Ascending aorta (tissue), 2 donors: Measurements from ENCODE around the gene HAUS8. TPM values are rescaled to one million over a fixed set of nuclear protein-coding genes. Genes with fewer than 3 reads are reported as not detected.

Source experiments
- DNase-seq, 2 donors: peaks; one replicate each; pipeline ENCODE4 v3.0.0-alpha.2; 2019; ENCODE audit warnings: low spot score in 2 of 2
- H3K27ac ChIP-seq, 2 donors: fragments of 200-600 bp; sonication (generic); one replicate each; pipeline ENCODE4 v1.5.1; 2016 to 2017; ENCODE audit warnings: mild to moderate bottlenecking in 1 of 2
- H3K27me3 ChIP-seq: fragments of 200-600 bp; sonication (generic); one replicate; pipeline ENCODE4 v1.5.1; 2017
- H3K36me3 ChIP-seq, 2 donors: fragments of 200-600 bp; sonication (generic); one replicate each; pipeline ENCODE4 v1.5.1; 2016
- H3K4me1 ChIP-seq, 2 donors: fragments of 200-600 bp; sonication (generic); one replicate each; pipeline ENCODE4 v1.5.1; 2016 to 2017; ENCODE audit warnings: mild to moderate bottlenecking in 1 of 2
- H3K4me3 ChIP-seq, 2 donors: fragments of 200-600 bp; sonication (generic); one replicate each; pipeline ENCODE4 v1.5.1; 2016 to 2017; ENCODE audit warnings: mild to moderate bottlenecking in 1 of 2
- H3K9me3 ChIP-seq, 2 donors: fragments of 200-600 bp; sonication (generic); one replicate each; pipeline ENCODE4 v1.5.1; 2016
- intact Hi-C: fragments of 100-400 bp; cut with DNase I; formaldehyde crosslinking; loops from one replicate; pipeline ENCODE4 v1.15.1; 2023
- total RNA-seq: library from RNA; depleted of rRNA; stranded (reverse); fragments of >200 nt; gene quantifications from one replicate; pipeline ENCODE4 v1.1.0, GENCODE V29; 2016
- TF ChIP-seq, protein P1 (sequence below), 3 experiments: fragments of 200-600 bp in 2 of 3; fragments of 450-650 bp in 1 of 3; sonication (generic) in 2 of 3; IDR thresholded peaks; one replicate each; pipeline ENCODE4 v1.5.1; 2016 to 2019; ENCODE audit warnings: antibody characterized with exemption in 3 of 3, mild to moderate bottlenecking in 1 of 3, moderate library complexity in 1 of 3

Gene HAUS8, protein sequence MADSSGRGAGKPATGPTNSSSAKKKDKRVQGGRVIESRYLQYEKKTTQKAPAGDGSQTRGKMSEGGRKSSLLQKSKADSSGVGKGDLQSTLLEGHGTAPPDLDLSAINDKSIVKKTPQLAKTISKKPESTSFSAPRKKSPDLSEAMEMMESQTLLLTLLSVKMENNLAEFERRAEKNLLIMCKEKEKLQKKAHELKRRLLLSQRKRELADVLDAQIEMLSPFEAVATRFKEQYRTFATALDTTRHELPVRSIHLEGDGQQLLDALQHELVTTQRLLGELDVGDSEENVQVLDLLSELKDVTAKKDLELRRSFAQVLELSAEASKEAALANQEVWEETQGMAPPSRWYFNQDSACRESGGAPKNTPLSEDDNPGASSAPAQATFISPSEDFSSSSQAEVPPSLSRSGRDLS
- total RNA-seq, result 4.3 TPM

DNA sequence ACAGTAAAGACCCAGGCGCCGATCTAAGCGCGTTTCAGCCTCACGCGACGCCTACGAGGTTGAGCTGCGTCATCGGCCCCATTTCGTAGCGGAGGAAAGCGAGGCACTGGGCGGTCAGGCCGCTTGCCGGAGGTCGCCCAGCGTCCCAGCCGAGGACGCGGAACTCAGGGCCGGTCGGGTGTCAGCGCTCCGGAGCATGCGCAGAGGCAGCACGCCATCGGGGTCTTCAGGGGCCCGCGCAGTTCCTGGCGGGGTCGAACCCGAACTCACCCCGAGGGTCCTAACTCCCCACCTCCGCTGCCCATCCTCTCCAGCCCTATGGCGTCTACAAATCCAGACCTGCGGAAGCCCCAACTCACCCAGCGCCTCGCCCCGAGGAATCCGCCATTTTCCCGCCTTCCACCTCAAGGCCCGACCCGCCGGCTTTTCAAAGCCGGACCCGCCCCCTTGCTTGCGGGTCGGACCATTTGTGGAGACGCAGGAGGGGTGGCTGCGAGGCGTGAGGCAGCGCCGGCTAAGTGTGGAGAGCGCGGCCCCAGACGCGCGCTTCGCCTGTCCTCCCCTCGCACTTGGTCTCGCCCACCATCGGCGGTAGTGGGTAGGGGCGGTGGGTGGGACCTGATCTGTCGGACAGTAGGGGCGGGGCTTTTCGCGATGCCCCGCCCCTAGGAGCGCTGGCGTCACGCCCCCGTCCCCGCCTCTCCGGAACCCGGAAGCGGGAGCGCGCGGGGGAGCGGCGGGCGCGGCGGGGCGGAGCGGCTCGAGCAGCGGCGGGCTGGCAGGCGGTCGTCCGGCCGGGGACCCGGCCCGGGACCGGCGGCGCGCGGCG lies at the start of gene HAUS8, which contains the start of gene MYO9B:
HAUS8 (minus strand) TSS at position 418 of the 829 bp plus-strand sequence; CDS start at position 388, 30 bp downstream.
MYO9B (plus strand) TSS at position 743 of the 829 bp plus-strand sequence. CDS start 25,941 bp downstream, outside the sequence.
- DNase-seq, result peak; percentile 96 to 100
- peaks cover 0 to 10% of the 10 kb centered on the region in 2 donors for H3K36me3 ChIP-seq
- H3K4me1 ChIP-seq, result peaks cover 5 to 29% of the 10 kb centered on the region in 2 donors
- H3K4me3 ChIP-seq, result peak within 1 kb of the TSS; percentile 91 to 97
- H3K27me3 ChIP-seq, result no peaks in the 10 kb centered on the region
- no peaks in the 10 kb centered on the region for H3K9me3 ChIP-seq
- TF ChIP-seq, protein P1, sequence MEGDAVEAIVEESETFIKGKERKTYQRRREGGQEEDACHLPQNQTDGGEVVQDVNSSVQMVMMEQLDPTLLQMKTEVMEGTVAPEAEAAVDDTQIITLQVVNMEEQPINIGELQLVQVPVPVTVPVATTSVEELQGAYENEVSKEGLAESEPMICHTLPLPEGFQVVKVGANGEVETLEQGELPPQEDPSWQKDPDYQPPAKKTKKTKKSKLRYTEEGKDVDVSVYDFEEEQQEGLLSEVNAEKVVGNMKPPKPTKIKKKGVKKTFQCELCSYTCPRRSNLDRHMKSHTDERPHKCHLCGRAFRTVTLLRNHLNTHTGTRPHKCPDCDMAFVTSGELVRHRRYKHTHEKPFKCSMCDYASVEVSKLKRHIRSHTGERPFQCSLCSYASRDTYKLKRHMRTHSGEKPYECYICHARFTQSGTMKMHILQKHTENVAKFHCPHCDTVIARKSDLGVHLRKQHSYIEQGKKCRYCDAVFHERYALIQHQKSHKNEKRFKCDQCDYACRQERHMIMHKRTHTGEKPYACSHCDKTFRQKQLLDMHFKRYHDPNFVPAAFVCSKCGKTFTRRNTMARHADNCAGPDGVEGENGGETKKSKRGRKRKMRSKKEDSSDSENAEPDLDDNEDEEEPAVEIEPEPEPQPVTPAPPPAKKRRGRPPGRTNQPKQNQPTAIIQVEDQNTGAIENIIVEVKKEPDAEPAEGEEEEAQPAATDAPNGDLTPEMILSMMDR (IDR thresholded peaks at IDR 0.05), result no peak
- H3K27ac ChIP-seq, result peak within 1 kb of the TSS; percentile 94 to 98
- intact Hi-C loops, result loop anchor here (2.0 to 5.0 kb wide), 3 partner anchors 152 to 397 kb away; partner anchors contain the start of genes NR2F6, OCEL1 and SLC27A1

DNA sequence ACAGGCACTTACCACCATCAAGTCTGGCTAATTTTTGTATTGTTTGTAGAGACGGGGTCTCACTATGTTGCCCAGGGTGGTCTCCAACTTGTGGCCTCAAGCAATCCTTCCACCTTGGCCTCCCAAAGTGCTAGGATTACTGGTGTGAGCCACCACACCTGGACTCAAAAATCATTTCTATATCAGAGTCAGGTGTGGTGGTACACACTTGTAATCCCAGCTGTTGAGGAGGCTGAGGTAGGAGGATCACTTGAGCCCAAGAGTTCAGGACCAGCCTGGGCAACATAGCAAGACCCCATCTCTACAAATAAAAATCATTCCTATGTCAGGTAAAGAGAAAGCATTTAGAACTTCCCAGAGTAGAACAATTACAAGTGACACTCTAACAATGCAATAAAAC lies 48.8 kb upstream of the HAUS8 start:
- peaks cover 10 to 36% of the 10 kb centered on the region in 2 donors for H3K4me1 ChIP-seq
- no peak overlapping the region for H3K4me3 ChIP-seq
- H3K9me3 ChIP-seq, result no peaks in the 10 kb centered on the region
- no peak for DNase-seq
- intact Hi-C loops, result no loop called here
- H3K27me3 ChIP-seq, result no peaks in the 10 kb centered on the region
- H3K36me3 ChIP-seq, result peaks cover 0 to 5% of the 10 kb centered on the region in 2 donors
- TF ChIP-seq, protein P1 (IDR thresholded peaks at IDR 0.05), result no peak
- H3K27ac ChIP-seq, result peak overlapping the region; percentile 80 to 91

DNA sequence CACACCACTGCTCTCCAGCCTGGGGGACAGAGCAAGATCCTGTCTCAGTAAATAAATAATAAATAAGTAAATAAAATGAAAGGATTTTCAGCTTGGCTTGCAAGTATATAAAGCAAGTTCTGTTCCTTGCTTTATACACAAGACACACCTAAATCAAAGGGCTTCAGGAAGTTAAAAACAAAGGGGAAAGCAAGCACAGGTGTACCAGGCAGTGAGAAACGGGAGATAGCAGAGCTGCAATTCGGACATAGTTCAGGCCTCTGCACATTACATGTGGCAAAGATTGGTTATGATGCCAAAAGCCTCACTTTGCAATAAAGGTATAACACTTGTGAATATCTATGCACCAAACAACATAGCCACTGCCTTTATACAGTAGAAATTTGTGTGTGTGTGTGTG lies 47.8 kb upstream of the HAUS8 start:
- H3K4me1 ChIP-seq, result peaks cover 10 to 36% of the 10 kb centered on the region in 2 donors
- intact Hi-C loops, result no loop called here
- H3K4me3 ChIP-seq, result no peak overlapping the region
- TF ChIP-seq, protein P1 (IDR thresholded peaks at IDR 0.05), result no peak
- peak overlapping the region; percentile 66 to 77 for H3K27ac ChIP-seq
- no peaks in the 10 kb centered on the region for H3K27me3 ChIP-seq
- no peaks in the 10 kb centered on the region for H3K9me3 ChIP-seq
- H3K36me3 ChIP-seq, result peaks cover 0 to 9% of the 10 kb centered on the region in 2 donors
- no peak for DNase-seq

DNA sequence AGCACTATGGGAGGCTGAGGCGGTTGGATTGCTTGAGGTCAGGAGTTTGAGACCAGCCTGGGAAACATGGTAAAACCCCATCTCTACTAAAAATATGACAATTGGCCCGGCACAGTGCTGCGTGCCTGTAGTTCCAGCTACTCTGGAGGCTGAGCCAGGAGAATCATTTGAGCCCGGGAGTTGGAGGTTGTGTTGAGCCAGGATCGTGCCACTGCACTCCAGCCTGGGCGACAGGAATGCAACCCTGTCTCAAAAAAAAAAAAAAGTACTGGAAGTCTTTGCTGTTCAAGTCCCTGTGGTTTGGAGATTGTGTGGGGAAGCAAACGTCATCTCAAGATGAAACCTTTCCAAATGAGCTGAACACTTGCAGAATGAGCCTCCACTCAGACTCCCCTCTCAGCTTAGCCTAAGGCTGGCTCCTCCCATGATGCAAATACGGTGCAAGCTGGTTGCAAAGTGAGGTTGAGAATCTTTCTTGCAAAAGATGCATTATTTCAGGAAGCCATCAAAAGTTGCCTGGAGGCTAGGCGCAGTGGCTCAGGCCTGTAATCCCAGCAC lies 46.6 kb upstream of the HAUS8 start:
- Histone ChIP-seq H3K9me3 (no peaks in the 10 kb centered on the region), H3K4me3 (no peak overlapping the region), H3K4me1 (peaks cover 14 to 35% of the 10 kb centered on the region in 2 donors), H3K27ac (peak overlapping the region; percentile 66 to 77), H3K27me3 (no peaks in the 10 kb centered on the region), H3K36me3 (peaks cover 0 to 9% of the 10 kb centered on the region in 2 donors)
- DNase-seq, result no peak
- intact Hi-C loops, result no loop called here
- TF ChIP-seq, protein P1 (IDR thresholded peaks at IDR 0.05), result no peak

DNA sequence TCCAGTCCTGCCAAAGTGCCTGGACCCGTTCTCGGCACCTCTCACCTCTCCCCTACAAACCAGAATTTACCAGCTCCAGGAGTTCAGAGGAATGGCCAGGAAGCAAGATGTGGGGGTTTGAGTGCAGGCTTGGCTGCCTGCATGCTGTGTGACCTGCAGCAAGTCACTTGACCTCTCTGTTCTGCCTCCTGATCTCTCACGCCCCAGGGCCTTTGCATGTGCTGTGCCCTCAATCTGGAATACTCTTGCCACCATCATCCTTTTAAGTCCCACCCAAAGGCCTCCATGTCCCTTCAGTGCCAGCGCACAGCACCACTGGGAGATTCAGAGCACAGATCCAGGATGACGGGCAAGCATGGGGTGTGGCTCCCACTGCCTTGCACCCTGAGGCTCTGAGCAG lies 43.7 kb upstream of the HAUS8 start:
- Histone ChIP-seq H3K36me3 (peaks cover 0 to 14% of the 10 kb centered on the region in 2 donors), H3K4me1 (peaks cover 8 to 28% of the 10 kb centered on the region in 2 donors), H3K9me3 (no peaks in the 10 kb centered on the region), H3K27ac (peak overlapping the region in 1 of 2 donors; percentile 27), H3K4me3 (no peak overlapping the region), H3K27me3 (no peaks in the 10 kb centered on the region)
- intact Hi-C loops, result no loop called here
- DNase-seq, result no peak
- TF ChIP-seq, protein P1 (IDR thresholded peaks at IDR 0.05), result no peak
